Thoracic aorta (tissue), 2 donors: ENCODE data around the gene WAPL. TPM values are rescaled to one million over a fixed set of nuclear protein-coding genes. Genes with fewer than 3 reads are reported as not detected.

Source experiments
- ATAC-seq: fragments of 150-250 bp; one replicate; pipeline ENCODE4 v1.8.0; 2017; ENCODE audit warnings: low read depth; ENCODE audit not compliant: insufficient number of reproducible peaks, low FRiP score
- DNase-seq: peaks from one replicate; pipeline ENCODE4 v3.0.0-alpha.2; 2020; ENCODE audit warnings: low spot score
- H3K27ac ChIP-seq, 2 donors: fragments of 200-600 bp; sonication (generic); 1 replicate in 1 of 2; 2 replicates in 1 of 2; pipeline ENCODE4 v1.5.1; 2016; ENCODE audit warnings: mild to moderate bottlenecking in 2 of 2, moderate library complexity in 2 of 2
- H3K27me3 ChIP-seq: fragments of 200-600 bp; sonication (generic); replicated peaks from 2 replicates; pipeline ENCODE4 v1.6.0; 2016; ENCODE audit warnings: mild to moderate bottlenecking; ENCODE audit not compliant: insufficient read depth
- H3K36me3 ChIP-seq: fragments of 200-600 bp; sonication (generic); one replicate; pipeline ENCODE4 v1.5.1; 2016
- H3K4me1 ChIP-seq, 2 donors: fragments of 200-600 bp; sonication (generic); 1 replicate in 1 of 2; 2 replicates in 1 of 2; pipeline versions ENCODE4 v1.5.1 to v1.6.0; 2016; ENCODE audit warnings: low read depth in 2 of 2, mild to moderate bottlenecking in 1 of 2; ENCODE audit not compliant: control insufficient read depth in 1 of 2
- H3K4me3 ChIP-seq: fragments of 200-600 bp; sonication (generic); 2 replicates; pipeline ENCODE4 v1.5.1; 2016; ENCODE audit warnings: mild to moderate bottlenecking
- H3K9me3 ChIP-seq: fragments of 200-600 bp; sonication (generic); 2 replicates; pipeline ENCODE4 v1.5.1; 2016
- CTCF ChIP-seq: fragments of 200-600 bp; sonication (generic); IDR thresholded peaks from one replicate; pipeline ENCODE4 v1.5.1; 2019; ENCODE audit warnings: antibody characterized with exemption
- total RNA-seq, 2 donors: library from RNA; depleted of rRNA; stranded (reverse); fragments of >200 nt; gene quantifications; one replicate each; pipeline versions ENCODE4 v1.1.0 to v1.2.3, GENCODE V29; 2016

Gene WAPL
- total RNA-seq, 2 donors from 2014 or later, result 25.9 to 52.7 TPM

GRCh38 chr10:86447432-86447831, 74.2 kb downstream of the WAPL start:
- no peak for TF ChIP-seq CTCF
- no peaks in the 10 kb centered on the region for H3K27me3 ChIP-seq
- H3K36me3 ChIP-seq, result peaks cover 16% of the 10 kb centered on the region
- no peaks in the 10 kb centered on the region for H3K9me3 ChIP-seq
- DNase-seq (no peak), ATAC-seq (no peak)
- no peak overlapping the region for H3K4me3 ChIP-seq
- peak overlapping the region in 1 of 2 donors; percentile 12 for H3K27ac ChIP-seq
- H3K4me1 ChIP-seq, result peaks cover 0 to 8% of the 10 kb centered on the region in 2 donors

DNA sequence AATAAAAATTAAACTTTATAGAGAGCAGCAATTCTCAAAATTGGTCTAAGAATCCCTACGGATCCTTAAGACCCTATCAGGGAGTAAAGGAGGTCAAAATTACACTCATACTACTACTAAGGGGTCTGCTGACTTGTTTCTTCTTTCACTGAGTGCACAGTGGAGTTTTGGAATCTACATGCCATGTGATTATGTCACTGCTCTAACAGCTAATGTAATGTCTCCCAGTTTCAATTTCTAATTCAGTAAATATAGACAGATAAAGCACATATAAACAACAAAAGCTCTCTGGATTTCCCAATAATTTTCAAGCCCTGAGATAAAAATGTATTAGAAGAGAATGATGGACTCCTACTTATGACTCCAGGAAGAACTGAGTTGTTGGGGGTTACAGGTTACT, 74.6 kb downstream of the WAPL start:
- Histone ChIP-seq H3K27ac (peak overlapping the region in 1 of 2 donors; percentile 12), H3K27me3 (no peaks in the 10 kb centered on the region), H3K4me1 (peaks cover 0 to 8% of the 10 kb centered on the region in 2 donors), H3K4me3 (no peak overlapping the region), H3K9me3 (no peaks in the 10 kb centered on the region), H3K36me3 (peaks cover 13% of the 10 kb centered on the region)
- ATAC-seq (no peak), DNase-seq (no peak)
- no peak for TF ChIP-seq CTCF

DNA sequence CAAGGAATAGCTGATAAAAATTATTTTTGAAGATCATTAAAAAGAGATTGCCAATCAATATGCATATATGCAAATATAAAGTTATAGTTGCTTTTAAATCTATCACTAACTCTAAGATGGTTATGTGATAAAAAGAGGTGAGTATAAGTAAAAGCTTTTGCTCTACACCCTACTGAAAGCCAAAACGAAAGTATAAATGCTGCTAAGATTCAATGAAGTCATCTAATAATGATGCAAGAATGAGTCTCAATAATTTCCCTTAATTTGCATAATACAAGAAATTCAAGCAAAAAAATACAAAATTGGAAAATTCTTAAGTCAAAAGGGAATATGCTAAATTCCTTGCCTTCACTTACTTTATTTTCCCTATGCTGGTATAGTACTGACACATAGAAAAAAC, 75.2 kb downstream of the WAPL start:
- no peak for DNase-seq
- no peaks in the 10 kb centered on the region for H3K9me3 ChIP-seq
- H3K36me3 ChIP-seq, result peaks cover 13% of the 10 kb centered on the region
- peaks cover 0 to 8% of the 10 kb centered on the region in 2 donors for H3K4me1 ChIP-seq
- no peak for ATAC-seq
- no peak for TF ChIP-seq CTCF
- no peak overlapping the region for H3K4me3 ChIP-seq
- H3K27ac ChIP-seq, result no peak overlapping the region
- no peaks in the 10 kb centered on the region for H3K27me3 ChIP-seq

DNA sequence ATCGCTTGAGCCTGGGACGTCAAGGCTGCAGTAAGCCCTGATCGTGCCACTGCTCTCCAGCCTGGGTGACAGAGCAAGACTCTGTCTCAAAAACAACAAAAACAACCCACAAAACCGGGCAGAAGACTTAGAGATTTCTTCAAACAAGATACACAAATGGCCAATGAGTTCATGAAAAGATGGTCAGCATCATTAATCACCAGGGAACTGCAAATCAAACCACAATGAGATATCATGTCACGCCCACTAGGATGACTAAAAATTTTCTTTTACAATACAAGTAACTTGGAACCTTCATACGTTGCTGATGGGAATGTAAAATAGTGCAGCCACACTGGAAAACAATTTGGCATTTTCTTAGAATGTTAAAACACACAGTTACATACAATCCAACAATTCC, 77.7 kb downstream of the WAPL start:
- DNase-seq (no peak), ATAC-seq (no peak)
- H3K36me3 ChIP-seq, result peaks cover 16% of the 10 kb centered on the region
- H3K9me3 ChIP-seq, result no peaks in the 10 kb centered on the region
- no peak for TF ChIP-seq CTCF
- no peak overlapping the region for H3K4me3 ChIP-seq
- H3K27ac ChIP-seq, result no peak overlapping the region
- H3K4me1 ChIP-seq, result peaks cover 7 to 15% of the 10 kb centered on the region in 2 donors
- H3K27me3 ChIP-seq, result no peaks in the 10 kb centered on the region

DNA sequence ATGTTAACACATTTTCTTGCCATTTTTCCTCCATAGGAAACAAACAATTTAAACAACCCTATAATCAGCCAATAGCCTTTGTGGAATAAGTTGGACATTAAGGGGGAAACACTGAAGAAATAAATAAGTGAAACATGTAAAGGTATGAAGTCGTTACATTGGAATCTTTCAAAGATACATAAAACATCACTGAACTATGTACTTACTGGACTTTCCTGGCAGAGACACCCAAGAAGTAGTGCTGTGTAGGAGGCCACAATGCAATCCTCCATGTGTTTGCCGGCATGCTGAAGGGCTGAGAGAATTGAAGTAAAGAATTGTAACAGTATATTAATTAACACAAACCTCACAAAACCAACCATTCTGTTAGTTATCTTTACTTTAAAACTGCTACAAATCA, 78.5 kb downstream of the WAPL start:
- Histone ChIP-seq H3K9me3 (no peaks in the 10 kb centered on the region), H3K27me3 (no peaks in the 10 kb centered on the region), H3K4me3 (no peak overlapping the region), H3K36me3 (peaks cover 16% of the 10 kb centered on the region), H3K4me1 (peaks cover 7 to 16% of the 10 kb centered on the region in 2 donors), H3K27ac (no peak overlapping the region)
- TF ChIP-seq CTCF, result no peak
- DNase-seq (no peak), ATAC-seq (no peak)
